Measurements from ENCODE around the gene EPHX1.

- TF ChIP-seq, protein P1, sequence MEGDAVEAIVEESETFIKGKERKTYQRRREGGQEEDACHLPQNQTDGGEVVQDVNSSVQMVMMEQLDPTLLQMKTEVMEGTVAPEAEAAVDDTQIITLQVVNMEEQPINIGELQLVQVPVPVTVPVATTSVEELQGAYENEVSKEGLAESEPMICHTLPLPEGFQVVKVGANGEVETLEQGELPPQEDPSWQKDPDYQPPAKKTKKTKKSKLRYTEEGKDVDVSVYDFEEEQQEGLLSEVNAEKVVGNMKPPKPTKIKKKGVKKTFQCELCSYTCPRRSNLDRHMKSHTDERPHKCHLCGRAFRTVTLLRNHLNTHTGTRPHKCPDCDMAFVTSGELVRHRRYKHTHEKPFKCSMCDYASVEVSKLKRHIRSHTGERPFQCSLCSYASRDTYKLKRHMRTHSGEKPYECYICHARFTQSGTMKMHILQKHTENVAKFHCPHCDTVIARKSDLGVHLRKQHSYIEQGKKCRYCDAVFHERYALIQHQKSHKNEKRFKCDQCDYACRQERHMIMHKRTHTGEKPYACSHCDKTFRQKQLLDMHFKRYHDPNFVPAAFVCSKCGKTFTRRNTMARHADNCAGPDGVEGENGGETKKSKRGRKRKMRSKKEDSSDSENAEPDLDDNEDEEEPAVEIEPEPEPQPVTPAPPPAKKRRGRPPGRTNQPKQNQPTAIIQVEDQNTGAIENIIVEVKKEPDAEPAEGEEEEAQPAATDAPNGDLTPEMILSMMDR (conservative IDR thresholded peaks at IDR 0.05 in 1 of 2, IDR thresholded peaks at IDR 0.05 in 1 of 2; ENCODE audit: low read depth in 1 of 2, low read length in 2 of 2) = no peak
- TF ChIP-seq EZH2 (IDR thresholded peaks at IDR 0.05; ENCODE audit: low read length, missing control alignments) = no peak
Measured at GRCh38 chr1:225889743-225890142, 79.8 kb downstream of the EPHX1 start.

All from fibroblast of lung (primary cell).